ENCODE results near the gene NDST3.
A peak's percentile ranks its signal among the peaks of the same experiment; 100 is the strongest.

NDST3 gene

DNA sequence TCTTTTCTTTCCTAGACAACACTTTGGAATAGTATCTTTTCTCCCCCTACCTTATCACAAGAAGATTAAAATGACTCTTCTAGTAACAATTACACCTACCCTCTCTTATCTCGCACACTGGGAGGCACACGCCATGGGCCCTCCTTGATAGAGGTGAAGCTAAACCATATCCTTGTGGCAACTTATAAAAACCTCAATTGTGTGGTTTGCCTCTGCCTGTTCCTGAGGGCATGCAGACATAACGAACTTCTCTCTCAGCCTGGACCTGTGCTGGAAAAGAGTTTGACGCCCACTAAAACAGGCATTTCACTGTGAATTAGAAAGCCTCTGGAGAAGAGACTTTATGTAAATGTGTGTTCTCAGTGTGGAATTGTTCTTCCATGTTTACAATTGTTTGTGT, 141.2 kb downstream of the NDST3 start:
- TF ChIP-seq GATA1 (IDR thresholded peaks at IDR 0.05; ENCODE audit: low read depth, low read length), result no peak
- TF ChIP-seq POLR2A (IDR thresholded peaks at IDR 0.05; ENCODE audit: low read length), result no peak
- peak in 1 of 2 experiments; percentile 23 for DNase-seq

- TF ChIP-seq POLR2A (IDR thresholded peaks at IDR 0.05; ENCODE audit: low read length) (no peak), GATA1 (IDR thresholded peaks at IDR 0.05; ENCODE audit: low read depth, low read length) (no peak)
- DNase-seq, result no peak
Measured at GRCh38 chr4:118177126-118177525, 142.8 kb downstream of the NDST3 start.

- no peak for DNase-seq
- TF ChIP-seq GATA1 (IDR thresholded peaks at IDR 0.05; ENCODE audit: low read depth, low read length), result no peak
- TF ChIP-seq POLR2A (IDR thresholded peaks at IDR 0.05; ENCODE audit: low read length), result no peak
Measured at GRCh38 chr4:118180776-118181175, 146.5 kb downstream of the NDST3 start.

GRCh38 chr4:118190903-118191302, 156.6 kb downstream of the NDST3 start:
- TF ChIP-seq GATA1 (IDR thresholded peaks at IDR 0.05; ENCODE audit: low read depth, low read length) (no peak), POLR2A (IDR thresholded peaks at IDR 0.05; ENCODE audit: low read length) (no peak)
- no peak for DNase-seq

DNA sequence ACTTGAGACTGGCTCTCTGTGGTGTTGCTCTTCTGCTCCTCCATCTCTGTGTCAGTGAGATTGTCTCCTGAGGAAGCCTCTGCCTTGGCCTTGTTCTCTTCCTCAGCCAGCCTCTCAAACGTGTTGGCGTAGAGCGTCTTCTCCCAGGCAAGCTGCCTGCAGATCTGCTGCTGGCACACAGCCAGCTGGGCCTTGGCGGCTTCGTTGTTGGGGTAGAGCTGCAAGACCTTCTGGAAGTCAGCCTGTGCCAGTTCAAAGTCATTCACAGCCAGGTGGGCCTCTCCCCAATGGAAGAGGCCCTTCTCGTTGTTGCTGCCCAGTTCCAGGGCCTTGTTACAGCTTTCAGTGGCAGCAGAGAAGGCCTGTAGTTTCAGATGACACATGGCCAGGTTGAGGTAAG, 159.1 kb downstream of the NDST3 start:
- TF ChIP-seq GATA1 (IDR thresholded peaks at IDR 0.05; ENCODE audit: low read depth, low read length) (no peak), POLR2A (IDR thresholded peaks at IDR 0.05; ENCODE audit: low read length) (no peak)
- no peak for DNase-seq

DNA sequence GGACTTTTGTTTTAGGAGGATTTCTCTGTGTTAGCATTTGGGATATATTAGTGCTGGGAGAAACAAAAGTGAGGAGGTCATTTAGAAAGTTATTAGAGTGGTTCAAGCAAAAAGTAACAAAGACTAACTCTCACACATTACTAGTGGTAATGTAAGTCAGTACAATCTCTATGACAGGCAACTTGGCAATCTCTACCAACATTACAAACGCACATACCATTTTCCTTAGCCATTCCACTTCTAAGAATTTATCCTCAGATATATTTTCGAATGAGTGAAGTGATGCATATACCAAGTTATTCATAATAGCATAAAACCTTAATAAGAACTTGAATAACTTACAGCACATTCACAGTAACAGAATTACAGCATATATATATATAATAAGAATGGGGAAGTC, 172.3 kb downstream of the NDST3 start:
- TF ChIP-seq GATA1 (IDR thresholded peaks at IDR 0.05; ENCODE audit: low read depth, low read length), result no peak
- no peak for TF ChIP-seq POLR2A (IDR thresholded peaks at IDR 0.05; ENCODE audit: low read length)
- no peak for DNase-seq

DNA sequence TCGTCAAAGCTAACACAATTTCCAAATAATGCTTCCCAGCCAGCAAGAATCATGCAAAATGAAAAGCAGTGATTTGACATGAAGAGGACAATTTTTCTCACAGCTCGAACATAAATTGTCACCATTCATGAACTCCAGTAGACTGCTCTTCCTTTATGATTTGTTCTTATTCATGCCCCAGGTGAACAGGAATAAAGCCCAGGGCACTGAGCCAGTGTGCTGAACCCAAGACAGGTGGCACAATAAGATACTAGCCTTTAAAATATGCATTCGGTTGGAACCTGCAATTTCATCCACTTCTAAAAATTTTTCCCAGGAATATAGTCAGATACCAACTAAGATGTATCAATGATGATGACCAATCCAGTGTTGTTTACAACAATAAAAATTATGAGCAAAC, 178.8 kb downstream of the NDST3 start:
- TF ChIP-seq POLR2A (IDR thresholded peaks at IDR 0.05; ENCODE audit: low read length) (no peak), GATA1 (IDR thresholded peaks at IDR 0.05; ENCODE audit: low read depth, low read length) (no peak)
- DNase-seq, result no peak

DNA sequence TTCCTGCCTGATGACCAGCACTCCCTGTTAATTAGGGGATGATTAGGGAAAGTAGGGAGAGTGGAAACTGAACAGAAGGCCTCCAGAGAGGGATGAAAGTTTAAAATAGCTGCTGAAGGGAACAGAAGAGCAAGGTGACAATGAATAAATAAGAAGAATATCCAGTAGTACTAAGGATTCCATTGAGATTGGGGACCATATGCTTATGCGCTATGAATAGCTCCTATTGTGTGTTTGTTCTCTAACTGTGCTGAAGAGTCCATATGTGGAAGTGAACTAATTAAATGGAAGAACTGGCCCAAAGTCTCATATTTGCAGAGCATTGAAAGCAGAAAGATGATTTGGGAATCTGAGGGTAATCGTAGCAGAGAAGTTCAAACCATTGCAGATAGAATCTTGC, 181.5 kb downstream of the NDST3 start:
- DNase-seq, result no peak

DNA sequence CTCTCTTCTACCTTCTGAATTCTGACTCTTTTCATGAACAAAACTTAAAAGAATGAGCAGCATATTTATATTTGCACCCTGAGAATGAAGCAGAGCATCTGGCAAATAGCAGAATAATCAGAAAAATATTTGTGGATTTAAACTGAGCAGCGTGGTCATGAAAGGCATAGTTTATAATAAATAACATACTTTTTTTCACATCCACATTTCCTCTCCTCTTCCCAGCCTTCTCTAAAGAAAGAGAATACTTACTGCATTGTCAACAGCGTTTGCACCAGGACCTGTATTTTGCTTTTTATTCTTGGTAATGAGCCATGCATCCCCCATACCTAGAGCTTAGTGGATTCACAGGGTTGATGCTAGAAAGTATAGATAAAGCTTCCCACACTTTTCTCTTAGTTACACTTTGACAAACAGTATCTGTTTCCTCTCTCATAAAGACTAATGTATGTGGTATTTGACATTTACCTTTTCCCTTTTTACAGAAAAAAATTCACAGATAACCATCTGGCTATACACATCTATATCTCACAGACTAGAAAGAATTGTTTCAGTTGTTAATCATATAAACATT, 187.0 kb downstream of the NDST3 start:
- DNase-seq, result no peak
- TF ChIP-seq POLR2A (IDR thresholded peaks at IDR 0.05; ENCODE audit: low read length) (no peak), GATA1 (IDR thresholded peaks at IDR 0.05; ENCODE audit: low read depth, low read length) (no peak)

More for the DNA sequence above, 181.5 kb downstream of the NDST3 start:
- no peak for TF ChIP-seq POLR2A (IDR thresholded peaks at IDR 0.05; ENCODE audit: low read length)
- no peak for TF ChIP-seq GATA1 (IDR thresholded peaks at IDR 0.05; ENCODE audit: low read depth, low read length)

DNA sequence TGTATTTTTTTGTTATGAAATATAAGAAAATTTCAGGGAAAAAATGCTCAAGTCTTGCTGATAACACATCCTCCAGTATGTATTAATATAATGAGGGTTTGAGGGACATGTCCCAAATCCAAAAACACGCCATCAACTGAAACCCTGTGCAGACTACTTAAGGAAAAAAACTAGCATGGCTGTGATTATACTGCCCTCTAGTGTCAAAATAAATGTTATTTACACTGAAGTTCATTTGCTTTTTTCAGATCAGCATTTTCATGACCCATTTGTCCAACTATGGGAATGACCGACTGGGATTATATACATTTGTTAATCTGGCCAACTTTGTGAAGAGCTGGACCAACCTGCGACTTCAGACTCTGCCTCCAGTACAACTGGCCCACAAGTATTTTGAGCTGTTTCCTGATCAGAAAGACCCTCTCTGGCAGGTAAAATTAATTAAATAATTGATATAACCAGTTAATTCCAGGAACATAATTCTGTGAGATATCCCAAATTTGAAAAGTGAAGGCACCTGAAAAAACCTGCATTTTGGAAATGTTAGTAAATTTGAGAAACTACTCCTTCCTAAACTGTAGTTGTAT, 190.1 kb downstream of the NDST3 start:
- no peak for TF ChIP-seq GATA1 (IDR thresholded peaks at IDR 0.05; ENCODE audit: low read depth, low read length)
- TF ChIP-seq POLR2A (IDR thresholded peaks at IDR 0.05; ENCODE audit: low read length), result no peak
- peak; percentile 52 to 58 for DNase-seq

DNA sequence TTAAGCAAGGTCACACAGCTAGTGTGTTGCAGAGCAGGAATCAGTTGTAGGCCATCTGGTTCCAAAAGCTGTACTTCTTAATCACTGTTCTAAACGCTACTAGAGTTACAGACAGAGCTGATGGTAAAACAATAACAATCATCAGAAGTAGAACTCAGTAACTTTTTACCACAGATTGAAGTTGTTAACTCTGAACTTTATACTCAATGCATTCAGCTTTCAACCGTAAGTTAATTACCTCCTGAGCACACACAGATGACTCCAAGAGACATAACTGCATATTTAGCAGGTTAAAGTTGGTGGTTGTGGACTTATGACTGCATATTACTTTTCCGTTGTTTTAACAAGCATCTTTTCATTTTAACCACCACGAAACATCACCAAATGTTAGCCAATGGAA, 191.2 kb downstream of the NDST3 start:
- TF ChIP-seq POLR2A (IDR thresholded peaks at IDR 0.05; ENCODE audit: low read length) (no peak), GATA1 (IDR thresholded peaks at IDR 0.05; ENCODE audit: low read depth, low read length) (no peak)
- no peak for DNase-seq

GRCh38 chr4:118226311-118227010, 192.2 kb downstream of the NDST3 start:
- TF ChIP-seq POLR2A (IDR thresholded peaks at IDR 0.05; ENCODE audit: low read length), result no peak
- TF ChIP-seq GATA1 (IDR thresholded peaks at IDR 0.05; ENCODE audit: low read depth, low read length), result no peak
- DNase-seq, result no peak

DNA sequence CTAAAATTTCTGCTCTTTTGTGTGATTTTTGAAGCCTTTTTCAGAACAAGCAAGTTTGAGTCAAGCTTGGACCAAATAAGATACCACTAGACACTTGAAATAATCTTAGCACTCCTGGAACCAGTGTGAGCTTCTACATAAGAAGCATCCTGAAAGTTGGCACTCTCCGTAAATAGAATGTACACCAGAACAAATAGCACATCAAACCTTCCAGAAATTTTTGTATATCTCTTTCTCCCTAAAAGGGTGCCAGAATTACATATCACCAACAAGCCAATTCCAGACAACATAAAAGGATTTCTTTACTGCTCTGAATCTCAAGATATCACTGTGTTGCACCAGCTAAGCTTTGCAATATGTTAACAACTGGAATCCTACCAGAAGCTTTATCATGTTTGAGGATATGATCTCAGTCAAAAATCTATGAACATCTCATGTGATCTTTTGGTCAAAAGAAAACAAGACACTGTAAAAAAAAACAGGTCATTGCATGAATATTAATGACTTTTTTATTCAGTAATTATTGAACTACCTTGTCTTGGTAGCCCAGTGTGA, 201.4 kb downstream of the NDST3 start:
- no peak for DNase-seq
- TF ChIP-seq GATA1 (IDR thresholded peaks at IDR 0.05; ENCODE audit: low read depth, low read length) (no peak), POLR2A (IDR thresholded peaks at IDR 0.05; ENCODE audit: low read length) (no peak)

DNA sequence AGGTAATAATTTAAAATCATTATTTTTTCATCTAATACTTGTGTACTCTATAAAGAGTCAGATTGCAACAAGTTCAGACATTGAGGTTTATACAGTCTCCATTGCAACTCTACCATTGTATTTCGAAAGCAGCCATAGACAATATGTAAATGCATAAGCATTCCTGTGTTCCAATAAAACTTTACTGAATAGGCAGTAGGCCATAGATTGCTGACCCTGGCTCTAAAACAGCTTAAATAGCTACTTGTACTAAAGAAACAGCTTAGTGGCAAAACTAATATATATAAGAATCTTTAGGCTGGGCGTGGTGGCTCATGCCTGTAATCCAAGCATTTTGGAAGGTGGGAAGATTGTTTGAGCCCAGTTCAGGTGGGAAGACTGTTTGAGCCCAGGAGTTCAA, 203.2 kb downstream of the NDST3 start:
- DNase-seq, result no peak
- TF ChIP-seq GATA1 (IDR thresholded peaks at IDR 0.05; ENCODE audit: low read depth, low read length) (no peak), POLR2A (IDR thresholded peaks at IDR 0.05; ENCODE audit: low read length) (no peak)

DNA sequence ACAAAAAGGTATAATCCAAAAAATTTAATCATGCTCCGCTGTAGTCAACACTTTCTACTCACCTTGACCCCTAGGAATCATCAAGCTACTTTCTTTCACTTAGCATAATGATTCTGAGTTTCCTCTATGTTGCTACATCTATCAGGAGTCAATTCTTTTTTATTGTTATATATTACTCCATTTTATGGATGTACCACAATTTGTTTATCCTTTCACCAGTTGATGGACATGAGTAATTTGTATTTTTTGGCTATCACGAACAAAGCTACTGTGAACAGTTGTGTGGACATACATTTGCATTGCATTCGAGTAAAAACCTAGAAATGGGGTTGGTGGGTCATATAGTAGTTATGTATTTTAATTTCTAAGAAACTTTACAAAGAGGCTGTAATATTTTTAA, 215.6 kb downstream of the NDST3 start:
- DNase-seq, result no peak
- no peak for TF ChIP-seq POLR2A (IDR thresholded peaks at IDR 0.05; ENCODE audit: low read length)
- TF ChIP-seq GATA1 (IDR thresholded peaks at IDR 0.05; ENCODE audit: low read depth, low read length), result no peak
